HG03342 (cell line): Measurements from ENCODE around the gene XAB2.
"Not testable (repeated sequence)": the region's sequence is repeated elsewhere in the genome, so short reads cannot be mapped to it uniquely, and the experiment has no call there.

Experiments
- ATAC-seq: cut with Tn5 transposase; IDR thresholded peaks from one replicate; pipeline ENCODE4 v1.9.1; 2021; ENCODE audit warnings: mild to moderate bottlenecking, moderate library complexity; ENCODE audit not compliant: unreplicated experiment

The XAB2 gene

DNA sequence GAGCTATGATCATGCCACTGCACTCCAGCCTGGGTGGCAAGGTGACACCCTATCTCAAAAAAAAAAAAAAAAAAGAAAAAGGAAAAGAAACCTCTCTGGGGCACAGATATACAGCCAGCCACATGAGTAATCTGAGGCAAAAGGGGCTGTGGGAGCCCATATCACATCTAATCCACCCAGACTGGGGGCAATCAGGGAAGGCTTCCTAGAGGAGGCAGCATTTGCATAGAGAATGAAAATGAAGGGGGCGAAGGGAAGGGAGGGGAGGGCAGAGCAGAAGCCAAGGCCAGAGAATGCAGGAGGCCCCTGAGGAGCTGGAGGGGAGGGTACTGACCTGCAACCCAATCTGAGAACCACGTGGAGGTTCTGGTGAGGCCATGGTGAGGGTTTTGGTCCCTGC is 20.8 kb upstream of the XAB2 start:
- no peak for ATAC-seq

DNA sequence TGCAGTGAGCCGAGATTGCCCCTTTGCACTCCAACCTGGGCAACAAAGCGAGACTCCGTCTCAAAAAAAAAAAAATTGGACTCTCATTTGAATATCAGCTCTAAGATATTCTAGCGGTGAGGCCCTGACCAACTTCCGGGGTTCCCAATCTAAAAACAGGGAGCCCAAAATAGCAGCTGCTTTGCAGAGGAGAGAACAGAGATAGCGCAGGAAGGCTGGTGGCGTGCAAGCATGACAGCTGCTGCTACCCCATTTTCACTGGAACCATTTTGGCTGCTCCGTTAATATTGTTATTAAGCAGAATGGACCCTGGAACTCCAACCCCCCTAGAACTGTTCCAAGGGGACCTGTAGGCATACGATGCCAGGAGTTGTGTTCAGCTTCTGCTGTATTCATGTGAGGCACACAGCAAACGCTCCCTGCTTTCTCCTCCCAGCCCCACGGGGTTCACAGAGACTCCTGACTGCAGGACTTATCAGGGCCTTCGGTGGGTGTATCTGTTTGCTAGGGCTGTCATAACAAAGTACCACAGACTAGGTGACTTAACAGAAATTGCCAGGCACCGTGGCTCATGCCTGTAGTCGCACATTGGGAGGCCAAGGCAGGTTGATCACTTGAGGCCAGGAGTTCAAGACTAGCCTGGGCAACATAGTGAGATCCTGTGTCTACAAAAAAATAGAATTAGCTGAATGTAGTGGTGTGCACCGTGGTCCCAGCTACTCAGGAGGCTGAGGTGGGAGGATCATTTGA is 19.1 kb upstream of the XAB2 start:
- ATAC-seq: no peak

DNA sequence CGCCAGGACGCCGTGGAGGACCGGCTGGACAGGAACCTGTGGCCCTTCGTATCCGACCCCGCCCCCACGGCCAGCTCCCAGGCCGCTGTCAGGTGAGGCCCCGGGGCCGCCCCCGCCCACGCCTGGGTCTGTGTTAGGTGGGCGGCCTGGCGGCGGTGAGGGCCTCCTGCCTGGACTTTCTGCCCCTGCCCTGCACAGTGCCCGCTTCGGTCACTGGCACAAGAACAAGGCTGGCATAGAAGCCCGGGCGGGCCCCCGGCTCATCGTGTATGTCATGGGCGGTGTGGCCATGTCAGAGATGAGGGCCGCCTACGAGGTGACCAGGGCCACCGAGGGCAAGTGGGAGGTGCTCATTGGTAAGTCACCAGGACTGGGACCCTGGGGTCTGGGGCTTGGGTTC is 17.8 kb upstream of the XAB2 start:
- no peak for ATAC-seq

DNA sequence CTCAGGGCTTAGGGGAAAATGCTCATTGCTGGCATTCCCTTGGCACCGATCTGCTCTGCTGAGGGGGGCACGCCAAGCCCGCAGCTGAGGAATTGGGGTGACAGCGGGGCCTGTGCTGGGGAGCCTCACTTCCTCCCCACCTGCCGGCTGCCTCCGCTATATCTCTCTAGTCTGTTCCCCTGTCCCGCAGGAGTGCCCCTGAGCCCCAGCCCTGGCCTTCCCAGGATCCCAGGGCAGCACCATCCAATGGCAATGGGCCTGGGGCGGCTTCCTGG is 17.0 kb upstream of the XAB2 start:
- no peak for ATAC-seq

DNA sequence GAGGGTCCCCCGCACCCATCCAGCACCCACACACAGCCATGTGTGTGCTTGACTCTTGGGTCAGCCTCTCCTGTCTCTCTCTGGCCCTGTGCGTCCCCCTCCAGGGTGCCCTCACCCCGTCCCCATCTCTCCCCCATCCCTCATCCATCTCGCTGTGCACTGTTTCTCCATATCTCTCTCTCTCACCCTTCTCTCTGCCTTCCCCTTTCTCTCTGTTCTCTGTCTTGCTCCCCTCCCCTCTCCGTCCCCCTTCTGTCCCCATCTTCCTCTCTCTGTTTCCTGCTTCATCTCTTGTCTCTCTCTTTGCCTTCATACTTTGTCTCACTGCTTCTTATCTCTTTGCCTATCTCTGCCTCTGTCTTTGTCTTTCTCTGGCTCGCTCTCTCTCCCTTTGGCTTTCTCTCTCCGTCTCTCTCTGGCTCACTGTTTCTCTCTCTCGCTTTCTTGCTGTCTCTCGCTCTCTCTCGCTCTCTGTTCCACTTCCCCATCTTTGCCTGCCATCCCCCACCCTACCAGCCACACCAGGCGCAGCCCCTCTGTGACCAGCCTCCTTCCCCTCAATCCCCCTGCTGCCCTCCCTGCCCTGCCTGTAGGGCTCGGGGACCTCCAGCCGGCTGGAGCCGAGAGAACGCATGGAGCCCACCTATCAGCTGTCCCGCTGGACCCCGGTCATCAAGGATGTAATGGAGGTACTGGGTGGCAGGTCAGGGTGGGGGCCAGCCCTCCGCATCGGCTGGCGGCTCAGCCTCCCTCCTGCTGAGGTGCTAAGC is 16.5 kb upstream of the XAB2 start:
- ATAC-seq: no peak

DNA sequence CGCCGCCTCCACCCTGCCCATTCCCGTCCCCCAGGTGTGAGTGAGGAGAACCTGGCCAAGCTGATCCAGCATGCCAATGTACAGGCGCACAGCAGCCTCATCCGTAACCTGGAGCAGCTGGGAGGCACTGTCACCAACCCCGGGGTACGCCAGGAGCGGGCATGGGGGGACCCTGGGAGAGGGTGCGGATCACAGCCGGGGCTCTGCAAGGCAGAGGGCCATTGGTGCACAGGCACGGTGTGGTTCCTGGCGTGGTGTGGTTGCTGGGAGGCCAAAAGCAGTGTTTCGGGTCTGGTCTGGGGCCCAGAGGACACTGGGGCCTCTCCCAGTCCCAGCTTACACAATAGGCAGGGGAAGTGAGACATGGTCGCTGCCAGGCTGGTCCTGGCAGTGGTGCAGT is 15.8 kb upstream of the XAB2 start:
- no peak for ATAC-seq

DNA sequence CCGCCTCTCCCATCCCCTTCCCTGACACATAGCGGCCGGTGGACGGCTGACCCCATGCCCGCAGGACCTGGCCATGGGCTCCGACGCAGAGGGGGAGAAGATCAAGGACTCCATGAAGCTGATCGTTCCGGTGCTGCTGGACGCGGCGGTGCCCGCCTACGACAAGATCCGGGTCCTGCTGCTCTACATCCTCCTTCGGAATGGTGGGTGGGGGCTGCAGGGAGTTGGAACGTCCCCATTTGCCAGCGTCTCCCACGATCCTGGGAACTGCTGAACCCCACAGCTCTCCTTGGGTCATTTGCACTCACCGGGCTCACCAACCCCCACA is 15.2 kb upstream of the XAB2 start:
- ATAC-seq: no peak

DNA sequence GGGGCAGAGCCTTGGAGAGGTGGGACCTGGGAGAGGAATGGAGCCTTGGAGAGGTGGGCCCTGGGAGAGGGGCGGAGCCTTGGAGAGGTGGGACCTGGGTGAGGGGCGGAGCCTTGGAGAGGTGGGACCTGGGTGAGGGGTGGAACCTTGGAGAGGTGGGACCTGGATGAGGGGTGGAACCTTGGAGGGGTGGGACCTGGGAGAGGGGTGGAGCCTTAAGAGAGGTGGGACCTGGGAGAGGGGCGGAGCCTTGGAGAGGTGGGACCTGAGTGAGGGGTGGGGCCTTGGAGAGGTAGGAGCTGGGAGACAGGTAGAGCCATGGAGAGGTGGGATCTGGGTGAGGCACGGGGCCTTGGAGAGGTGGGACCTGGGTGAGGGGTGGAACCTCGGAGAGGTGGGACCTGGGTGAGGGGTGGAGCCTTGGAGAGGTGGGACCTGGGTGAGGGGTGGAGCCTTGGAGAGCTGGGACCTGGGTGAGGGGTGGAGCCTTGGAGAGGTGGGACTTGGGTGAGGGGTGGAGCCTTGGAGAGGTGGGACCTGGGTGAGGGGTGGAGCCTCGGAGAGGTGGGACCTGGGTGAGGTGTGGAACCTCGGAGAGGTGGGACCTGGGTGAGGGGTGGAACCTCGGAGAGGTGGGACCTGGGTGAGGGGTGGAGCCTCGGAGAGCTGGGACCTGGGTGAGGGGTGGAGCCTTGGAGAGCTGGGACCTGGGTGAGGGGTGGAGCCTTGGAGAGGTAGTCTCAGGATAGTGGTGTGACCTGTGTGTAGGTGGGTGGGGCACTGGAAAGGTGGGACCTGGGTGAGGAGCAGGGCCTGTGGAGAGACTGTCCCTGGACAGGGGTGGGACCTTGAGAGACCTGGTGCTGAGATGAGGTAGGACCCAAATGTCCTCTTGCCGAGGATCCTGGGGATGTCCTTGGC is 14.5 kb upstream of the XAB2 start:
- not testable (repeated sequence) for ATAC-seq

DNA sequence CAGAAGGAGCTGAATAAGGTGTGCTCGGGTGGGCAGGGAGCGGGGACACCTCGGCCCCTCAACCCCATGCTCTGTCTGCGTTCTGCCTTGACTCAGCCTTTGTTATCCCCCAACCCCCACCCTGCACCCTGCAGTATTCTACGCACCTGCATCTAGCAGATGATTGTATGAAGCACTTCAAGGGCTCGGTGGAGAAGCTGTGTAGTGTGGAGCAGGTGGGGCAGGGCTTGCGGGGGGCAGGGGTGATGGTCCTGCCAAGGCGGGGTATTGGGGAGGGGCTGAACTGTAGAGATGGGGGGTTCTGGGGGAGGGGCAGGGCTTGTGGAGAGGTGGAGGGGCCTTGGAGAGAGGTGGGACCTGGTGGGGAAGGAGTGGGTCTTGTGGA is 13.7 kb upstream of the XAB2 start:
- ATAC-seq: no peak

DNA sequence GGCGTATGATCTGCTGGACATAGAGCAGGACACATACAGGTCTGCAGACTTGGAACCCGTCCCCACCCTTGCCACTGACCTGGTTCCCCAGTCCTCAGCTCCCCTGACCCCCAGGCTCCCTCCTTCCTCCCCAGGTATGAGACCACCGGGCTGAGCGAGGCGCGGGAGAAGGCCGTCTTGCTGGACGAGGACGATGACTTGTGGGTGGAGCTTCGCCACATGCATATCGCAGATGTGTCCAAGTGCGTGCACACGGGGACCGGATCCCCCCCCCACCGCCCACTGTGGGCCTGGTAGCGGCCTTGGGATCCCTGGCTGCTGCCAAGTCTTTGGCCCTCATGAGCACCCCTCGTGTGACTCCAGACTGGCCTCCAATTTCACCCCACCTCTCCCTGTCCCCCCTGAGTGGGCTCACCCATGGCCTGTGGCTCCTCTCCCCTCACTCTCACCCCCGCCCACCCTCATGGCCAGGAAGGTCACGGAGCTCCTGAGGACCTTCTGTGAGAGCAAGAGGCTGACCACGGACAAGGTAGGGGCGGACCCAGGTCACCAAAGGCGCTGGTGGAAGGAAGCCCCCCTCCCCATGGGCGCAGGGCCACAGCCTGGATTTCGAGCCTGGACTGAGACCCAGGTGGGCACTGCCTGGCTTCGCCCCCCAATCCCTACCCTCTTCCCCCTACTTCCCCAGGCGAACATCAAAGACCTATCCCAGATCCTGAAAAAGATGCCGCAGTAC is 13.1 kb upstream of the XAB2 start:
- no peak for ATAC-seq

DNA sequence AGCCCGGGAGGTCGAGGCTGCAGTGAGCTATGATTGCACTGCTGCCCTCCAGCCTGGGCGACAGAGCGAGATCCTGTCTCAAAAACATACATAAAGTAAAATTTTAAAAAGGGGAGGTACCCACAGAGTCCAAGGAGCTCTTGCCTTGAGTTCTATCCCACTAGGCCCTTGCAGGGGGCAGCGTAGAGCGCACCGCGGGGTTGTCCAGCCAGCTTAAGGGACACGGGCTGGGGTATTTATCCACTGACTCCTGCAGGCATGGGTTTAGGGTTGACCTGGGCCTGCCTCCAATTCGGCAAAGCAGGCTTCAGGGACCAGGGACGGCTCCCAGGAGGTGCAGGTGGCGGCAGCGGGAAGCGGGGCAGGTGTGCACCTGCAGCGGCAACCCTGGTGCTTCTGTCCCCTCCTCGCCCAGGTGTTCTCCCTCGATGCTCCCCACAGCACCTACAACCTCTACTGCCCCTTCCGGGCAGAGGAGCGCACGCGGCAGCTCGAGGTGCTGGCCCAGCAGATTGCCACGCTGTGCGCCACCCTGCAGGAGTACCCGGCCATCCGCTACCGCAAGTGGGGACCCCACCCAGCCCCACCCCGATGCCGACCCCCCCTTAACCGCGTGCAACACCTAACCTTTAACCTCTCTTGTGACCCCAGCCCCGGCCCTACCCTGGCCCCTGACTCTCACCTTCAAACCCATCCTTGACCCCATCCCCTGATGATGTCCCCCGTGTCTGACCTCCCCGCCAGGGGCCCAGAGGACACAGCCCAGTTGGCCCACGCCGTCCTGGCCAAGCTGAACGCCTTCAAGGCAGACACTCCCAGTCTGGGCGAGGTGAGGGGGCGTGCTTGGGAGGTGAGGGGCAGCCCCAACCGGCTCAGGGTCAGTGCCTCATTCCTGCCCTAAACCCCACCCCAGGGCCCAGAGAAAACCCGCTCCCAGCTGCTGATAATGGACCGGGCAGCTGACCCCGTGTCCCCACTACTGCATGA is 12.2 kb upstream of the XAB2 start:
- ATAC-seq: no peak

DNA sequence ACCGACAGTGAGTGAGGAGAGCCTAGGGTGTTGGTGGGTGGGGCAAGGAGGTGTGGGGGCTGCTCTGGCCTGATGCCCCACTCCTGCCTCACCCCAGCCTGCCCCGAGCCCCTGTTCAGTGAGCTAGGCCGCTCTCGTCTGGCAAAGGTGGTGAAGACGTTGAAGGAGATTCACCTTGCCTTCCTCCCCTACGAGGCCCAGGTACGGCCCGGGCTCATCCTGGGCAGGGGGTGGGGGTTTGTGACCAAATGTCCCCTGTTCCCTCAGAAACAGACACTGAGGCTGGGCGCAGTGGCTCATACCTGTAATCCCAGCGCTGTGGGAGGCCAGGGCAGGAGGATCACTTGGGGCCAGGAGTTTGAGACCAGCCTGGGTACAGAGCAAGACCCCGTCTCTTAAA is 11.5 kb upstream of the XAB2 start:
- ATAC-seq: no peak

DNA sequence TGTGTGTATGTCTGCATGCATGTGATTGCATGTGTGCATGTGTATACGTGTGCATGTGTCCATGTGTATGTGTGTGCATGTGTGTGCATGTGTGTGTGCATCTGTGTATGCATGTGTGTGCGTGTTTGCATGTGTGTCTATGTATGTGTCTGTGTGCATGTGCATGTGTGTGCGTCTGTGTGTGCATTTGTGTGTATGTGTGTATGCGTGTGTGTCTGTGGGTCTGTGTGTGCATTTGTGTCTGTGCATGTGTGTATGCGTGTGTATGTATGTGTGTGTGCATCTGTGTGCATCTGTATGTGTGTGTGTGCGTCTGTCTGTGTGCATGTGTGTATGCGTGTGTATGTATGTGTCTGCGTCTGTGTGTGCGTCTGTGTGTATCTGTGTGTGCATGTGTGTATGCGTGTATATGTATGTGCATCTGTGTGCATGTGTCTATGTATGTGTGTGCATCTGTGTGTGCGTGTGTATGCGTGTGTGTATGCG is 10.6 kb upstream of the XAB2 start:
- ATAC-seq: no peak

DNA sequence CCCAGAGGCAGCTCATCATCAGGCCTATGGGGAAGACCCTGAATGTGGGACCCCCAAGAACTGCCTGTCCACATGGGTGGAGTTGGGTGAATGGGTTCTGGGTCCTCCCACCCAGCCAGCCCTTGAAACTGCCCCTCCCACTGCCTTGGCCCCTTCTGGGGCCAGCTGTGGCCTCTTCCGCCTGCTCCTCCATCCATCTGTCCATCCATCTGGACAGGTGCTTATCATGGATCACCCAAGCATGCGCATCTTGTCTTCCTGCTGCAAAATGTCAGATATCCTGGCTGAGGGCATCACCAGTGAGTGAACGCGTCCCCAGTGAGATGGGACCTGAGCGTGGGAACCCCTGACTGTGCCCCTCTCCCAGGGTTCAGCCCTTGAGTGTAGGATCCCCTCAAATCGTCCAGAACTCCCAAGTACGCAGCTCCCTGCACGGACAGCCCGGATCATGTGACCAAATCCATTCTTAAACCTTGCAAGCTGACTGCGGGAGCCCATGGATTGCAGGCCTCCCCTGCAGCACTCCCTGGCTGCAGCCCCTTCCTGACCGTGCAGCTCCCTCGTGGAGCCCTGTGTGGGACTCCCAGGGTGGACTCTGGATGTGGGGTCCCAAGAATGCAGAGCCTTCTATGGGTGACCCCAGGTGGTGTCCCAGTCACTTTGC is 9.6 kb upstream of the XAB2 start:
- ATAC-seq: no peak

DNA sequence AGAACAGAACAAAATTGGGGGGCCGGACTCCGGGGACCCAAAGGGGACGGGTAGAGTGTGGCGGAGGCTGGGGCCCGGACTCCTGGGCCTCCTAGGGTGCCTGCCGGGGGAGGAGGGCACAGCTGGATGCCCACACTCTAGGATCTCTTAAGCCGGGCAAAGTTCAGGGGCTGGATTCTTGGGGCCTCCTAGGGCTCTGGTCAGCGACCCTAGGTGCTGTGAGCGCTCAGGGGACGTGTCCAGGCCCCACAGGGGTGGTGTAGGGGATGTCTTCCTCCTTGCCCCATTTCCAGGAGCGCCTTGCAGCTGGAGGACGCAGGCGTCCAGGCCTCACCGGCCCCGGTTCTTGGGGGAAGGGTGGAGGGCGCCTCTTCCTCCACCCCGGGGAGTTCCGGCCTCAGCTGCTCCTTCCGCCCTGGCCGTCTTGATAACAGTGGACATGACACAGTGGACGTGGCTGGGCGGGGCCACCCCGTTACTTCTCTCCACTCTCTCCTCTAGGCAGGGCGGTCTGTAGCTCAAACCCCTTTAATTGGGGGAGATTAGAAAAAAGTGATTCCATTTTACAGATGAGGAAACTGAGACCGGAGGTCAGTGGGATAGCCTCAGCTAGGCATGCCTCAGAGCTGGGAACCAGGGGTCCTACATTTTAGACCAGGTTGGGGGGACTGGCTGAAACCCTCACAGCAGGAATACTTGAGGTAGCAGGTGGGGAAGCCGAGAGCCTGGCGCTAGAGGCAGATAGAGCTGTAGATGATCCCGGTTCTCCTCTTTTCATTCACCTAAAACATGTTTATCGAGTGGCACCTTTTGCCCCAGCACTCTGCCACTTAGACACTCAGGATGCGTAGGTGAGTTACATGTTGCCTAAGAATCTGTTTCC is 8.3 kb upstream of the XAB2 start:
- ATAC-seq: peak; percentile 18

DNA sequence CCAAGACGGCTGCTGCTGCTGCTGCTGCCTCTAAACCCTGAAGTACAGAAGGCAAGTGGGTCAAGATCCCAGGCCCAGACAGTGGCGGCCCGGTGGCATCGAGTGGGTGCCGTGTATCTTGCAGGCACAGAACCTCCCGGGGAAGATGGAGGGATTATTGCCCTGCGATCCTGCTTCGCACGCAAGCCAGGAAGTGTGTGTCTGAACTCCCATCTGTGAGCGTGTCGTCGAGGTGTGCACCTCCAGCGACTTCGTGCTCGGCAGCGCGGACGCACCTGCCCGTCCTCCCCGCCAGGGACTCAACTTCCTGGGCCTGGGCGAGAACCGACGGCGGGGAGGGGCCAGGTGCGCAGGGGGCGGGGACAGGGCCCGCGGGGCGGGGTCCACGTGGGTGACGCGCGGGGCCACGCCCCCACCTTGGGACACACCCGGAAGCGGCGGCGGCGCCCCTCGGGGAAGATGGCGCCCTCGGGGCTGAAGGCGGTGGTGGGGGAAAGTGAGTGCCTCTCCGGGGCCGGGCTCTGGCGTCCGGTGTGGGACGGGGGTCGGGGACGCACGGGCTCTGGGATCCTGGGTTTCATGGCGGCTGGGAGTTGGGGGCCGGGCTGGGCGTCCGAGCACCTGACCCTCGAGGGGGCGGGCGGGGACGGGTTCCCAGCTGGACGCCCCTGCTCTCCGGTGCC is 7.5 kb upstream of the XAB2 start, which contains the start of gene STXBP2:
Gene STXBP2, plus strand, starts transcription at position 420 of the 683 bp plus-strand sequence. Its CDS starts 40 bp downstream, at position 460.
- ATAC-seq: peak; percentile 74

DNA sequence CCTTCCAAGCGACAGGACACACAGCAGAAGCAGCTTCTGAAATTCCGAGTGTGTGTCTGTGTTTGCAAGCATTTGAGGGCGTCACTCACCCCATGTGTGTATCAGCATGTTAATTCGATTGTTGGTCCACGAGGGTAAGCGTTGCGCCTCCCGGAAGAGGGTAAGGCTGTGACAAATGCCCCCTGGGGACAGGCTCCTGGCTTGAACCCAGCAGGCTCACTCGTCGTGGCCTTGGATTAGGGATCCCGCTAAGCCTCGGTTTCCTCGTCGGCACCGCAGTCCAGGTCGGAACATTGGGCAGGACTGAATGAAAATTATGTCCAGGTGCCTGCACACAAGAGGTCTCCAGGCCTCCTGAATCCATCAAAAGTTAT is 7.0 kb upstream of the XAB2 start:
- ATAC-seq: no peak

DNA sequence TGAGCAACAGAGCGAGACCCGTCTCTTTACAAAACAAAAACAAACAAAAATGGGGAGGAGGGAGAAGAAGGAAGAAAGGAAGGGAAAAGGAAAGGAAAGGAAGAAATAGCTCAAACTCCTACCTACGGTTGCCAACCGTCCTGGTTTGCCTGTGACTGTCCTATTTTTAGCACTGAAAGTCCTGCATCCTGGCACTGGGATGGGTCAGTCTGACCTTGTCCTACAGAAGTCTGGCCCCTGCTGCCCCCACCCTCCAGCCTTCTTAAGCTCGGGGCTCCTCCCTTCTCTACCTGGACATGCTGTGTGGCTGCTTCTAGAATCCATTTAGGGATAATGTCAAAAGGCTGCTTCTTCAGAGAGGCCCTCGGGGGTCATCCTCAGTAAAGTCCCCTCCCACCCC is 6.3 kb upstream of the XAB2 start:
- ATAC-seq: no peak
